GM21381 (cell line): ENCODE measurements around the gene KLHDC9.
"Not testable (repeated sequence)": the region's sequence is repeated elsewhere in the genome, so short reads cannot be mapped to it uniquely, and the experiment has no call there.

Experiments
- ATAC-seq: cut with Tn5 transposase; IDR thresholded peaks from one replicate; pipeline ENCODE4 v1.9.1; 2021; ENCODE audit warnings: mild to moderate bottlenecking, moderate library complexity; ENCODE audit not compliant: unreplicated experiment

The KLHDC9 gene, protein sequence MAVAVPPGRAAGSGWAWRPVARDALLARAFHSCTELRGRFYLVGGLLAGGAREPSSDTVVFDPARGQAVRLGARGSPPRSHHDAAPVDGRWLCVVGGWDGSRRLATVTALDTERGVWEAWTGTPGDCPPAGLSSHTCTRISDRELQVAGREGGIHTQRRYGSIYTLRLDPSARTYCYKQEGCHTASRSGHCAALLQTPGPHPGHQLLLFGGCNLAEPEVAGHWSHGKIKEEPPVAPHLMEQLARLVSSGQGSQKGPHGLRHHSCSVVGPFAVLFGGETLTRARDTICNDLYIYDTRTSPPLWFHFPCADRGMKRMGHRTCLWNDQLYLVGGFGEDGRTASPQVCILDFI

DNA sequence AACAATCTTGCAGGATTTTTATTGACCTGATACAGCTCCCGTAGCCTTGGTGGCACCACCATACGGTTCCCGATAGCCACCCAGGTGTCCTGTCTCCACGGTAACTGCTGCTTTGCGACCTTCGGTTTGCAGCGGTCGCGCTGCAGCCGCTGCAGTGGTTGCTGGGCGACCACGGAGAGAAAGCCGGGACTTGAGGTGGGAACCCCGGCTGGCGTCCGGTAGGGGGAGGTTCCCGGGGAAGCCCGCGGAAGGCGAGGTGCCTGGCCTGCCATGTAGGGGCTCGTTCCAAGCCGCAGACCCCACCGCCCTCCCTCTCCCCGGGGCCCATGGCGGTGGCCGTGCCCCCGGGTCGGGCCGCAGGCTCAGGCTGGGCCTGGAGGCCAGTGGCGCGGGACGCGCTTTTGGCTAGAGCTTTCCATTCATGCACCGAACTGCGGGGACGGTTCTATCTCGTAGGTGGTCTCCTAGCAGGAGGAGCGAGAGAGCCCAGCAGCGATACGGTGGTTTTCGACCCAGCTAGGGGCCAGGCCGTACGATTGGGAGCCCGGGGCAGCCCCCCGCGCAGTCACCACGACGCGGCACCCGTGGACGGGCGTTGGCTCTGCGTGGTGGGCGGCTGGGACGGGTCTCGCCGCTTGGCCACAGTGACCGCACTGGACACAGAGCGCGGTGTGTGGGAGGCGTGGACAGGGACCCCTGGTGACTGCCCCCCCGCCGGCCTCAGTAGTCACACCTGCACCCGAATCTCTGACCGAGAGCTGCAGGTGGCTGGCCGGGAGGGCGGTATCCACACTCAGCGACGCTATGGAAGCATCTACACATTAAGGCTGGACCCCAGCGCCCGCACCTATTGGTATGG, at the start of gene KLHDC9:
Gene KLHDC9 (plus strand): TSS at position 152 of the 859 bp plus-strand sequence. CDS start 175 bp downstream, at position 327.
- ATAC-seq, result peak; percentile 71

DNA sequence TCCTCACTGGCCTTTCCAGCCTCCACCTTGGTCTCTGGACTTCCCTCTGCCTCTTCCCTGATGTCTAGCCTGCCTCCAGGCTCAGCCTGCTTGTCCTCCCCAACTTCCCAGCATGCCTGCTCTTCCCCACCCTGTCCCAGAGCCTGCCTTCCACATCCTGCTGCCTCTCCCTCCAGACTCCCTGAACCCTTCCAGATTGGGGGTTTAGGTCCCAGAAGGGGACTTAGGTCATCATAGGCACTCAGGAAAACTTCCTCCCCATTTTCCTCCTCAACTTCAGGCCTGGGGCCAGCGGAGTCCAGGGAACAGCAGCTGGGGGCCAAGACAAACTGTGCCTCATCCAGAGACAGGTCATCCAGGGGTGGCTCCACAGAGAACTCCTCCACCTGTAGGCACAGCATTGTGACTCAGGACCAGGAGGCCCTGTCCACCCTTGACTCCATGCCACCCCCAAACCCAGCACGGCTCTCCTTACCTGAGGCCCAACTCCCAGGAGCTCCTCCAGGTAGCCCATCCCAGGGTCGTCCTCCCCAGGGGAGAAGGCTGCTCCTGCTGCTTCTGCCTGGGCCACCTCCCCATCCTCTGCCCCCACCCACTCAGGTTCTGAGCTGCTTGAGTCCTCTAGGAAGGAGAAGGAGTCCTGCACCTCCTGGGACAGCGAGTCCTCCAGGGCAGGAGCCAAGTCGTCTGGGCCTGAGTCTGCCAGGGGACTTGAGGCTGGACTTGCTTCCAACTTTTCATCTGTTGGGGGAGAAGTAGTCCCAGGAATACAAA, 49.0 kb upstream of the KLHDC9 start:
- ATAC-seq, result no peak

DNA sequence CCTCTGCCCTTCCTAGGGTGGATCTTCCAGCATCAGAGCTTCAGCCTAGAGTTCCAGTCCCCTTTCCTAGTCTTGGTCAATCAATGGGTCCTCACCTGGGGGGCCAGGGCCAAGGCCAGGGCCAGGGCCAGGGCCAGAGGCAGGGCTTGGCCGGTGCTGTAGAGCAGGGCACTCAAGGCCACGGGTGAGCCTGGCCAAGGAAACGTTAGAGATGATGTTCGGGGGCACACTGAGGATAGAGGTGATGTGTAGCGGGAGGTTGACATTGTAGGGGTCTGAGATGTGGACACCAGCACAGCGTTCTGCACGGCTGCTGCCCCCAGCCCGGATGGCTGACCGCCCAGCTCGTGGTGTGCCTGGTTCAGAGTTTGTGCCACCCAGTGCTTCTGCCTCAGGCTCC, 46.9 kb upstream of the KLHDC9 start:
- ATAC-seq, result no peak

DNA sequence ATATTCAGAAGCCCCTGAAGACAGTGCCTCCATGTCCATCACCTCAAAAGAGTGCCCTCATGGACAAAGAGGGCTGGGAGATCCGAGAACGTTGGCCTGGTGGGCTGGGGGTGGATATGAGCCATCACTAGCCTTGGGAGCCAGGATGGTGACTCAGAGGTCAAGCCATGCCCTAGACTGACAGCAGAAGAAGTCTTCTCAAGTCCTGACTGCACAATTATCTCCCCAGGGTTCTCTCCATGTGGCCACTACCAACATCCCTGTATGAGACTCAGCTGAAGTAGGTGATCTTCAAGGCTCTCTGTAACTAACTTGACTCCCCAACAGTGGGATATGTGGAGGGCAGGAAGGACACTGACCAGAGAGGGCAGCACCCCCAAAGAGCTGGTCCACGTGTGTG, 45.3 kb upstream of the KLHDC9 start:
- no peak for ATAC-seq

DNA sequence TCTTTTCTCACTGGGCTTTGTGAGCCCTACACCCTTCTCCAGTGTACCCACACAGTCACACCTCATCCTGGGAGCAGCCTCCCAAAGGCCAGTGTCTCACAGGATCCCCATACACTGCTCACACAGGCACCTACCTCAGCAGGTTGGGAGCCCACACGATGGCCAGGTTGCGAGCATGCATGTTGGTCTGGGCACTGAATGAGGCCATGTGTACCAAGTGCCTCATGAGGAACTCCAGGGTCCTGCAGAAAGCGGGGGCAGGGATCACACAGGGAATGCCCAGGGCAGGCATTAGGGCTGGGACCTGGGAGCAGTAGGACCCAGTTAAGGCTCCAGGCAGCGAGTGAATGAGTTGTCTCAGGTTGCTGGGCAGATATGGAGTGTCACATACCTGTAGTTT, 43.9 kb upstream of the KLHDC9 start:
- ATAC-seq, result no peak

DNA sequence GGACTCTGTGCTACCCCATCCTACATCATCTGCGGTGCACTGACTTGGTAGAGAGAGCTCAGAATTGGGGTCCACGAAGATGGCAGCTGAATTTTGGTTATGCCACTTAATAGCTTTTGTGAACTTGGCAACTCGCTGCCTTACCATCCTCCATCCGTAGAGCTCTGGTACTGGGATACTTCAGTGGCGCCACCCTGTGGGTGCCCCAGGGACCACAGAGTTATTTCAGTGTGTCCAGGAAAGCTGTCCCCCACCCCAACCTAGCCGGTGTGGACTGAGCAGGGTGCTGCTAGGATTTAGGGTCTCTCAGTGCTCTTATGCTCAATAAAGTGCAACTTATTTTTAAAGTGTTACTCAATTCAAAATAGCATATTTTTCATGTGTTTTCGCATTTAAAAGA, 43.4 kb upstream of the KLHDC9 start:
- ATAC-seq, result no peak

DNA sequence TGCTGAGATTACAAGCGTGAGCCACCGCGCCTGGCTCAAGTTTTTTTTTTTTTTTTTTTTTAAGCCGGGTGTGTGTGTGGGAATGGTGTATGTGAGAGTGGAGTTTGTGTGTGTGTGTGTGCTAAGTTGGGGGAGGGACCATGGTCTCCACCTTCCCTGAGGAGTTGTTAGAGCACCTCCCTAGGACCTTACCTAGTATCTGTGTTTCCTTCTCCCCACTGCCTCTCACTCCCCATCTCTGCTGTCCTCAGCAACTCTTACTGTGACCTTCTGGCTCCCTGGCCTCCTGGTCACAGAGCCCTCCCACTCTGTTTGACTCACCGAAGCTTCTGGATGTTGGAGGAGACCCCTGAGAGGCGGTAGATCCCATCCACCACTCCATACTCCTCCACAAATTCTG, 38.9 kb upstream of the KLHDC9 start:
- ATAC-seq, result no peak

DNA sequence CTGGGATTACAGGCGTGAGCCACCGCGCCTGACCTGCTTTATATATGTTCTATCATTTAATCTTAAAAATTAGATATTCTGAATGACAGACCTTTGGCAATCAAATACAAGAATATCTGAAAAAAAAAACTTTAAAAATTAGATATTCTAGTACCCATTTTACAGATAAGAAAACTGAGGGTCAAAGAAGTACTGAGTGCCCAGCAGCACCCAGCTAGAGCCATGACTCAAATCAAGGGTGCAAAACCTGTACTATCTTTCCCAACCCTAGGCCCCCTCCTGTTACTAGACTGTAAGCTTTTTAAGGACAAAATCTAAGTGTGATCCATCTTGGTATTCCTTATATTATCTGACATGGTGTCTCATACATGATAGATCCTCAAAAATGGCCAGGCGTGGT, 36.7 kb upstream of the KLHDC9 start:
- no peak for ATAC-seq

DNA sequence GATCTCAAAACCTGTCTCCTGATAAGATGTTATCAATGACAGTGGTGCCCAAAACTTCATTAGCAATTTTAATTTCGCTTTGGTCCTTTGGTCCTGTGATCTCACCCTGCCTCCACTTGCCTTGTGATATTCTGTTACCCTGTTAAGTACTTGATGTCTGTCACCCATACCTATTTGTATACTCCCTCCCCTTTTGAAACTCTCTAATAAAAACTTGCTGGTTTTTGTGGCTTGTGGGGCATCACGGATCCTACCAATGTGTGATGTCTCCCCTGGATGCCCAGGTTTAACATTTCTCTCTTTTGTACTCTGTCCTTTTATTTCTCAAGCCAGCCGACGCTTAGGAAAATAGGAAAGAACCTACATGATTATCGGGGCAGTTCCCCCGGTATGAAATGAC, 34.2 kb upstream of the KLHDC9 start:
- not testable (repeated sequence) for ATAC-seq

DNA sequence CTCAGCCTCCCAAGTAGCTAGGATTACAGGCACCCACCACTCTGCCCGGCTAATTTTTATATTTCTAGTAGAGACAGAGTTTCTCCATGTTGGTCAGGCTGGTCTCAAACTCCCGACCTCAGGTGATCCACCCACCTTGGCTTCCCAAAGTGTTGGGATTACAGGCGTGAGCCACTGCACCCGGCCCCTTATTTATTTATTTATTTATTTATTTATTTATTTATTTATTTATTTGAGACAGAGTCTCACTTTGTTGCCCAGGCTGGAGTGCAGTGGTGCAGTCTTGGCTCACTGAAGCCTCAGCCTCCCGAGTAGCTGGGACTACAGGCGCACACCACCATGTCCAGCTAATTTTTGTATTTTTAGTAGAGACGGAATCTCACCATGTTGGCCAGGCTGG, 32.5 kb upstream of the KLHDC9 start:
- not testable (repeated sequence) for ATAC-seq

DNA sequence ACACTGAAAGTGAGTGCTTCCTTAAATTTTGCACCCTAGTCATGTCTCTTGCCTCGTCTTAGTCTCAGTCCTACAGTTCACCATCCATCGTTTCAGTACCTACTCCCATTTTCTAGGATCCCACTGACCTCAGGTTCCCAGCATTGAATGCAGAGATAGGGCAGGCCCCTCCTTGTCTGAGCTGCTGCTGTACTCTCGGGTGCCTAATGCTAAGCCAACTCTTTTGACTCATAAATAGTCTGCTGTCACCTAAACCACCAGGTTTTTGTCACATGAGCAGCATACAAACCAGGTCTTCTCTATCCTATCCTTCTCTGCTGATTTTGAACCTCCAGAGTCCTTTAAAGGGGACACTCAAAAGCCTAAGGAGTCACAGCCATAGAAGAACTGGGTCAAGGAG, 31.5 kb upstream of the KLHDC9 start:
- ATAC-seq, result no peak

DNA sequence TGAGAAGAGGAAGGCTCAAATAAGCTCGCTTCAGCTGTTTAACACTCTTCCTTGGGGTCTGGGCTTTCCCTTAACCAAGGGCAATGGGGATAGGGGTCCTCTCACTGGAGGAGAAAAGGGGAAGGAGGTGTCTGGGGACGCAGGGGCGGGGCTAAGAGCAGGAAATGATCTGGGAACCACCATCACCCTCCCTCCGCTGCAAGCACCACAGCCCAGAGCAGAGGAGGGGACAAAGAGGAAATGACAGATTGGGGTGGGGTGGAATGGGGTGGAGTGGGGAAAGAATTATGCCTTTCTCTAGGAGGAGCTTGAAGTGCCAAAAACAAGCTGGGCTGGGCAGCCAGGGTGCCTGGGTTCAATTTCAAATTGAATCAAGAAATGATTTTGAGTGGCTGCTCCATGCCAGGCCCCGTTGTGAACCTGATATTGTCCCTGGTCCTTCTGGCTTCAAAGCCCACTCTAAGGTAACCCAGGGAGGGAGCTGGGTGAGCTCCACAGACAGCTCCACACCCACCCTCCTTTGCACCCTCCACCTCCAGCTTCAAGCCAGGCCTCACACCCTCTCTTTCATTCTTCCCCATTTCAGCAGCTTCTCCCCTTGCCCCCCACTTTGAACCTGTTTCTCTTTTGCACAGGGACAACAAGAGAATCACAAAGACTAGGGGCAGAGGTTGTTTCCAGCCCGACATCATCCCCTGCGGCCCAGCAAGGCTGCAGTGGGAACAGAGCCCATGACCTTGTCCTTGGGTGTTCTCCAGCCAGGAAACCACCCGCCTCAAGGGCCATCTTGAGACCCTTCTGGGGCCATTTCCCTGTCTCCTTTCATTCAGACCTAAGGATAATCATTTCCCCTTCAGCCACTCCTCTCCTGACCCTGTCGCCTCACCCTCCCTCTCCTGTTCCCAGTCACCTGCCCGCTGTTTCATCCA, 29.6 kb upstream of the KLHDC9 start:
- peak; percentile 49 for ATAC-seq

DNA sequence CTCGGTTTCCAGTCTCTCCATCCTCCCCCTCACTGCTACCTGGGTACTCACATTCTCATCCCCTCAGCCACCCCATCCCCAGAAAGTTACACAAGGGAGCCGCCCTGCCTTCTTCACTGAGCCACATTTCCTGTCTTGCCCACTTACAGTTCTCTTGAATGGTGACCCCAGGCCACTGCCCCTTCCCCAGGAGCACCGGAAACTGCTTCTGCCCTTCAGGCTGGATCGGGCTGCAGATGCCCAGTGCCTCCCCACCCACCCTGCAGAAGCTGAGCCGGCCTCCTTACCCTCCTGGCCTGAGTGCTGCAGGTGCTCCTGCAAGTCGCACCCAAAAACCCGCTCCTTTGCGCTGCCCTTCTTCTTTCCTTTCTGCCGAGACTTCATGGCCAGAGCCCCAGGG, 28.9 kb upstream of the KLHDC9 start:
- ATAC-seq, result peak; percentile 5

DNA sequence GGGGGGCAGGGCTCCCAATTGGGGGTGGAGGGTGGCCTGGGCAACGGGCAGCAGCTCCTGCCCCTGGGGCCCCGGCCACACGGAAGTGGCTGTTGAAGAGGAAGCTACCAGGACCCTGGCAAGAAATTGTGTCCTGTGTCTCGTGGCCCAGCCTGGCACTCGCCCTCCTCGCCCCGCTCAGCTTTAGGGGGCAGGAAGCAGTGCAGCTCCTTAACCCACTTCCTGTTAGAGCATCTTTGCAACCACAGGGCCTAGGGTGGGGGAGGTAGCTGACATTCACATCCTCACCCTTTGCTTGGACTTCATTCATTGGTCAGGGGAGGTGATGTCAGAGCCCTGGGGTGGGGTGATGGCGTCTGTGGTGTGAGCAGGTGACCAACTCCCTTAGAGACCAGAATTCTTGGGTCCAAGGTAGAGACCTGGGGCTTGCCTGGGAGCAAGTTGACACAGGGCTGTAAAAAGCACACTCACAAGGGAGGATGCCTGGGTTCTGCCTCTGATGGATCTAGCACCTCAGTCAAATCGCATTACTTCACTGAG, 28.4 kb upstream of the KLHDC9 start, which contains the start of gene ARHGAP30:
Gene ARHGAP30 (minus strand): TSS at position 161 of the 540 bp plus-strand sequence. CDS start 267 bp downstream, outside the sequence.
- peak; percentile 82 for ATAC-seq

DNA sequence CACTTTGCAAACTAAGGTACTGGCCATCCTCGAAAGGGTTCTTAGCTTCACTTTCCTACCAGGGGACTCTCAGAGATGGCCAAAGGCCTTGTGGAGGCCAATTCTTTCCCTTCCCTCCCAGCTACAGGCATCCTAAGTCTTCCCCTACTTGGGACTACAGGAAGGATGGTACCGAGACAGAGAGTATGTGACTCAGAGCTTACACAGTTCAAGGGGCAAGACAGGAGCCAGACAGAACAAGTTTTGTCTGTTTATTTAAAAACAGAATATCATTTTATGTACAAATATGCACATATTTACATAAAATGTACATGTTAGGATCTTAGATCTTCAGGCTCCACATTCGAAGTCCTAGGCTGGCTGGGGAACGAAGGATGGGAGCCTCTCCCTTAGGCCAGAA, 27.4 kb upstream of the KLHDC9 start:
- no peak for ATAC-seq

DNA sequence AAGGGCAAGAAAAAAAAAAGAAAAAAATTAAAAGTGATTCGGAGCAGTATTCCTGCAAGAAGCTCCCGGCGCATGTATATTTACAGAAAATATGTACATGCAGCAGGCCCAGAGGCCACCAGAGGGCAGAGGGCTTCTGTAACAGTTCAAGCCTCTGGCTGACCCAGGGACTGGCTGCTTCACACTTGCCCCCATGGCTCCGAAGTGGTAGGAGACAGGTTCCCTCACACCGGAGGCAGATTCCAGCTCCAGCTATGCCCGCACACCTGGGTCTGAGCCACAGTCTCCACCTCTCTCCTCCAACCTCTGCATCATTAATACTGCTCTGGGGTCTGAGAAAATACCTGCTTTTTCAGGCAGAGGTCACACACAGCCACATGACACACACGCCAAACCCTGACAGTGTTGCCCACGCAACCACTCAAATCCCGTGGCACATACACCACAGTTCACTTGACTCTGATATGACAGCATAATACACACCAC, 26.2 kb upstream of the KLHDC9 start:
- ATAC-seq, result no peak

DNA sequence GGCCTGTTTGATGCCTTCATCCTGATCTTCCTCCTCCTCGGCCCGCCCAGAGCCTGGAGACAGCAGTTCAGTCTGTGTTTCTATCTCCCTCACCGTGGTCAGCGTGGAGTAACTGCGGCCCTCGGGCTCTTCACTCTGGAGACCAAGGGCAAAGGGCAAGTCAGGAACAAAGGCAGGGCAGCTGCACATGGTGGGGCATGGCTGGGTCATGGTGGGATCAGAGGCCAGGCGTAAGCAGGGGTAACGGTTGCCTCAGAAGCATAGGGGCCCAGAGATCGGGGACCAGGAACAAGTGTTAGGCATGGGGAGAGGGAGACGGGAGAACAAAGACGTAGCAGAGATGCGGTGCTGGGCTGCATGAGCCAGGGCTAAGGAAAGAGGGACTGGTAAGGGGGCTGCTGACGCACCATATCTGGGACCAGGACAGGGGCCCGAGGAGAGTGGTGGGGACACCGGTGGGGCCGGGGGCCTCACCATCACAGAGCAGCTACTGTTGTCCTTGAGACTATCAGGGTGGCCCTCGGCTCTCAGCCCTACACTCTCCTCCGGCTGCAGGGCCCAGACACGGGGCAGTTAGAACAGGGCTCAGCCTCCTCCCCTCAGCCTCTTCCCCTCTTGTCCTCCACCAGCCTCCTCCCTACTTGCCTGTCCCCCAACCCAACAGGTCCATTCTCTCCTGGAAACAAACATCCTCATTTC, 25.3 kb upstream of the KLHDC9 start:
- no peak for ATAC-seq

DNA sequence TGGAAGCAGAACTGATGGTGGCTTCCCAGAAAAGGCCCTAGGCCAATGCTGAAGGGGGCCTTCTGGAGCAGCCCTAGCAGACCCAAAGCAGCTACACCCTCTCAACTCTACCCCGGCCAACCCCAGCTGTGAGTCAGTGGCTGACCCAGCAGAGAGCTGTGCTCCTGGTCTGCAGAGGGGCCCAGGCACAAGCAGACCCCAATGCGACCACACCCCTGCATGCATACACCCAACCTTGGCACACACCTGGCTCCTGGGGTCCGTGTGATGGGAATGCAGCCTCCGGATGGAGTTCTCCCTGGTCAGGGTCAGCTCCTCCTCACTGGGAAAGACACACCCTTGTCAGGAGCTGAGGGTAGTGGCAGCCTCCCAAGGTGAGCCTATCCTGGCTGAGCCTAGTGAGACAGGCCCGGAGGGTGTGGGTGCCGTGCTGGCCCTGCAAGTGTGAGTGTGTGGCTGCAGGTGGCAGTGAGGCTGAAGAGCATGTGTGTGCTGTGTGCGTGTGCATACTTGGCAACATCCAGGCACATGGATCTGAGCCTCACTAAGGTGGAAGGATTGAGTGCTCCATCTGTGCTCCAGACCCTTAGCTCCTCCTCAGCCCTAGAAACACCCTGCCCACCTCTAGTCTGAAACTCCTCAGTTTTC, 24.6 kb upstream of the KLHDC9 start:
- no peak for ATAC-seq
